Activated CD8-positive, alpha-beta memory T cell treated with anti-CD3 and anti-CD28 coated beads for 48 hours (primary cell): ENCODE data around the gene RANBP9.

Experiments
- DNase-seq, 3 experiments: peaks; one replicate each; pipeline ENCODE4 v3.0.0-alpha.2; 2020; ENCODE audit warnings: low read depth in 2 of 3, low spot score in 2 of 3

The RANBP9 gene

GRCh38 chr6:13679996-13680395 lies 31.6 kb downstream of the RANBP9 start:
- no peak for DNase-seq

GRCh38 chr6:13678255-13678983 lies 33.2 kb downstream of the RANBP9 start:
- no peak for DNase-seq

GRCh38 chr6:13677878-13678254 lies 33.8 kb downstream of the RANBP9 start:
- DNase-seq = no peak

GRCh38 chr6:13676551-13677156 lies 35.0 kb downstream of the RANBP9 start:
- DNase-seq = no peak

GRCh38 chr6:13674533-13675190 lies 37.0 kb downstream of the RANBP9 start:
- DNase-seq = no peak

- DNase-seq = no peak
Observed at GRCh38 chr6:13673825-13674444, 37.7 kb downstream of the RANBP9 start.

GRCh38 chr6:13673368-13673767 lies 38.3 kb downstream of the RANBP9 start:
- no peak for DNase-seq

- no peak for DNase-seq
Observed at GRCh38 chr6:13672904-13673303, 38.7 kb downstream of the RANBP9 start.

- no peak for DNase-seq
Observed at GRCh38 chr6:13671548-13672127, 40.0 kb downstream of the RANBP9 start.

- no peak for DNase-seq
Observed at GRCh38 chr6:13669476-13669875, 42.2 kb downstream of the RANBP9 start.

- DNase-seq = no peak
Observed at GRCh38 chr6:13668291-13668928, 43.2 kb downstream of the RANBP9 start.

GRCh38 chr6:13667655-13668054 lies 44.0 kb downstream of the RANBP9 start:
- DNase-seq = no peak

GRCh38 chr6:13666194-13667105 lies 45.2 kb downstream of the RANBP9 start:
- no peak for DNase-seq

- DNase-seq = no peak
Observed at GRCh38 chr6:13664703-13665352, 46.8 kb downstream of the RANBP9 start.

- no peak for DNase-seq
Observed at GRCh38 chr6:13663986-13664385, 47.6 kb downstream of the RANBP9 start.

GRCh38 chr6:13662651-13663334 lies 48.8 kb downstream of the RANBP9 start:
- no peak for DNase-seq

GRCh38 chr6:13661647-13662046 lies 50.0 kb downstream of the RANBP9 start:
- DNase-seq = no peak

GRCh38 chr6:13660893-13661292 lies 50.7 kb downstream of the RANBP9 start:
- no peak for DNase-seq

GRCh38 chr6:13660273-13660672 lies 51.4 kb downstream of the RANBP9 start:
- DNase-seq = no peak
